Parathyroid adenoma (tissue), 2 donors: ENCODE data around the gene NDUFS6.

ENCODE experiments used
- H2AFZ ChIP-seq: fragments of 300-600 bp; sonication (generic); one replicate; pipeline ENCODE4 v1.7.0; 2017; ENCODE audit warnings: antibody characterized with exemption, mild to moderate bottlenecking
- H3K27ac ChIP-seq: fragments of 300-600 bp; sonication (generic); one replicate; pipeline ENCODE4 v1.7.0; 2017
- H3K27me3 ChIP-seq: fragments of 300-600 bp; sonication (generic); one replicate; pipeline ENCODE4 v1.7.0; 2017; ENCODE audit warnings: low read length; ENCODE audit not compliant: control insufficient read depth, insufficient read depth
- H3K36me3 ChIP-seq: fragments of 300-600 bp; sonication (generic); one replicate; pipeline ENCODE4 v1.7.0; 2017; ENCODE audit warnings: low read length; ENCODE audit not compliant: control insufficient read depth, insufficient read depth
- H3K4me1 ChIP-seq: fragments of 300-600 bp; sonication (generic); one replicate; pipeline ENCODE4 v1.7.0; 2017; ENCODE audit warnings: control low read depth
- H3K4me2 ChIP-seq: fragments of 300-600 bp; sonication (generic); one replicate; pipeline ENCODE4 v1.7.0; 2017; ENCODE audit warnings: low read length
- H3K4me3 ChIP-seq: fragments of 300-600 bp; sonication (generic); one replicate; pipeline ENCODE4 v1.7.0; 2017; ENCODE audit warnings: low read depth, low read length
- H3K79me2 ChIP-seq: fragments of 300-600 bp; sonication (generic); one replicate; pipeline ENCODE4 v1.7.0; 2017; ENCODE audit warnings: control low read depth
- H3K9ac ChIP-seq: fragments of 300-600 bp; sonication (generic); one replicate; pipeline ENCODE4 v1.7.0; 2017; ENCODE audit warnings: mild to moderate bottlenecking
- H3K9me3 ChIP-seq: fragments of 300-600 bp; sonication (generic); one replicate; pipeline ENCODE4 v1.7.0; 2017; ENCODE audit warnings: low read length; ENCODE audit not compliant: control insufficient read depth
- CTCF ChIP-seq: fragments of 300-600 bp; sonication (generic); IDR thresholded peaks from one replicate; pipeline ENCODE4 v1.7.0; 2017; ENCODE audit warnings: antibody characterized with exemption, mild to moderate bottlenecking
- donor health status: primary hyperparathyroidism.

Gene NDUFS6

DNA sequence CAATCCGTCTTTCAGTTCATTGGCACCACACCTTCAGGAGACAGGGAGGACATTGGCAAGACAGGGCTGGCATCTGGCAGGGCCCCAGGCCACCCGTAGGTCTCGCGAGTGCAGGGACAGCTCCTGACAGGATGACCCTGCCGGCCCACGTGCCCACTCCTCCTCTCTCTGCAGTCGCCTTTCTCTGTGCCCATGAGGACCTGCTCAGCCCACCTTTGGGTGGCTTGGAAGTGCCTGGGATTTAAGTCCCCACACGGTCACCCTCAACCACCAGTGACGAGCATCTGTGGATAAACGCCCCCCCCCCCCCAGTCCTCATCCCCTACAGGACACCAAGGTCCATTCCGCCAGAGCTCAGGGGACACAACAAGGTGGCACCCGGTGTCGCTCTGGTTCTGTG lies 5.7 kb upstream of the NDUFS6 start:
- H3K4me3 ChIP-seq, result no peak overlapping the region
- H3K79me2 ChIP-seq, result peaks cover 5% of the 10 kb centered on the region
- H3K4me1 ChIP-seq, result no peaks in the 10 kb centered on the region
- no peaks in the 10 kb centered on the region for H3K9me3 ChIP-seq
- H2AFZ ChIP-seq, result no peak overlapping the region
- H3K27me3 ChIP-seq, result no peaks in the 10 kb centered on the region
- no peak overlapping the region for H3K4me2 ChIP-seq
- no peak overlapping the region for H3K9ac ChIP-seq
- TF ChIP-seq CTCF, result no peak
- no peaks in the 10 kb centered on the region for H3K36me3 ChIP-seq
- H3K27ac ChIP-seq, result no peak overlapping the region

DNA sequence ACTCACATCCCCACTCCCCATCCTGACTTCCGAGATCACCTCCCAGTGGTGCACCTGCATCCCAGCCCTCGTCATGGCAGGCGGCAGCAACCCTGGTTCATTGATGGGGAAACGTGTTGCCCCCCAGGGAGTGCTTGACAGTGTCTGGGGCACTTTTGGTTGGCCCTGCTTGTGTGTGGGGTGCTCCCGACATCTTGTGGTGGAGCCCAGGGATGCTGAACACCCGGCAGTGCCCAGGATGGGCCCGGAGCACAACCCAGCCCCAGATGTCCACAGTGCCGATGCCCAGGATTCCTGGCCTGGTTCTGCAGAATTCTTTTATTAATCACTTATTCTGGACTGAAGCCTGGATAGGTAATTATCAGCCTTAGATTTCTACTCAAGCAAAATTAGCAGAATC lies 5.3 kb upstream of the NDUFS6 start:
- Histone ChIP-seq H3K4me1 (no peaks in the 10 kb centered on the region), H3K4me3 (no peak overlapping the region), H3K9me3 (no peaks in the 10 kb centered on the region), H2AFZ (no peak overlapping the region), H3K9ac (no peak overlapping the region), H3K36me3 (no peaks in the 10 kb centered on the region), H3K27ac (no peak overlapping the region), H3K4me2 (no peak overlapping the region), H3K79me2 (peaks cover 5% of the 10 kb centered on the region), H3K27me3 (no peaks in the 10 kb centered on the region)
- no peak for TF ChIP-seq CTCF

GRCh38 chr5:1796371-1797102 lies 4.7 kb upstream of the NDUFS6 start:
- no peak overlapping the region for H3K4me2 ChIP-seq
- H3K9ac ChIP-seq, result no peak overlapping the region
- TF ChIP-seq CTCF, result no peak
- H3K79me2 ChIP-seq, result peaks cover 5% of the 10 kb centered on the region
- H3K27me3 ChIP-seq, result no peaks in the 10 kb centered on the region
- H3K4me3 ChIP-seq, result no peak overlapping the region
- H3K27ac ChIP-seq, result no peak overlapping the region
- no peaks in the 10 kb centered on the region for H3K4me1 ChIP-seq
- no peaks in the 10 kb centered on the region for H3K9me3 ChIP-seq
- no peaks in the 10 kb centered on the region for H3K36me3 ChIP-seq
- H2AFZ ChIP-seq, result no peak overlapping the region

DNA sequence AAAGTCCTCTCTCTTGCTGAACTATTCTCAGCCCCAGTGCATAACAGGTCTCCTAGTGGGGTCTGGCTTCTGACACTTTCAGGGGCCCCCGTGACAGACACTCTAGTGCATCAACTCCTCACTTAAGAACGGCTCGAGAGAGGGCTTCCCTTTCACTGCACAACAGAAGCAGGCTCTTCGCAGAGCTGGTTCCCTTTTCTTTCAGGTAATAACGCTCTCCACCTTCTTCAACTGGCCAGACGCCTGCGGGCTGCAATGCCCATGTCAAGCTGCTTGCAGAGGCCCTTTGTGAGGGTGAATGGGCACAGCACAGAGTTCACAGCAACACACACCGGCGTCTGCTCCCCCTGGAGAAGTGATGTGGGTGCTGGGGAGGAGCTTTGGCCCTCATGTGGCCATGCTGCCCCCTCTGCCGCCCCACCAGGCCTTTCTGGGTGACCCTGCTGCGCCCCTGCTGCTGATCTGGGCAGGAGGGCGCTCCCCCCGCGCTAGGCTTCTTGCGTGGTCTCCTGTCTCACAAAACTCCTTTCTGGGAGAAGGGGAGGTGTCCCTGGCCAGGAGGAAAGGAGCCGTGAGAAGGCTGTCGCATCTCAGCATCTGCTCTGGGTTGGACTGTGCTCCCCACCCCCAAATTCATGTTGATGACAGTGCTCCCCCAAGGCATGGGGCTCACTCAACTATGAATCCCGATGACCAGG lies 4.0 kb upstream of the NDUFS6 start:
- Histone ChIP-seq H3K36me3 (no peaks in the 10 kb centered on the region), H2AFZ (no peak overlapping the region), H3K4me1 (no peaks in the 10 kb centered on the region), H3K27me3 (no peaks in the 10 kb centered on the region), H3K9me3 (no peaks in the 10 kb centered on the region), H3K4me3 (no peak overlapping the region), H3K4me2 (no peak overlapping the region), H3K79me2 (peaks cover 5% of the 10 kb centered on the region), H3K27ac (no peak overlapping the region), H3K9ac (no peak overlapping the region)
- no peak for TF ChIP-seq CTCF
